ENCODE results near the gene B3GNT7. TPM values are rescaled to one million over a fixed set of nuclear protein-coding genes. Genes with fewer than 3 reads are reported as not detected.
A peak's percentile ranks its signal among the peaks of the same experiment; 100 is the strongest.

The B3GNT7 gene
- total RNA-seq, 1 donor from 2014 or later = 0.79 TPM

DNA sequence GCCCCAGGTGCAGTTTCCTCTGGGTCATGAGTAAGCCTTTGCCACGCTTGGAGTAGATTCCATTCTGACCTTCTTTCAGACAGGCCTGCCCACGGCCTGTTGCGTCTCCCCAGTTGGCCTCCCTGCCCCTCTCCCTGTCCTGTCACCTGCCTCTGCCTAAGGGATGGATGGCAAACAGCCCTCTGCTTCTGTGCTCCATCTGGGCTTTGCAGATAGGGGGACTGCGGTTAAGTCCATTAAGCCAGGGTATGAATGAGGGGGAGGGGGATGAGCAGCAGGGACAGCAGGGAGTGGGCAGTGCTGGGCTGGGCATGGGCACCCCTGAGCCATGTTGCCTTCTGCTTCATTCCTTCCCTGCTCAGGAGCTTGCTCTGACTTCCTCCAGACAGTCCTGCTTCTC is 37.6 kb upstream of the B3GNT7 start:
- no peak for DNase-seq (ENCODE audit: low read depth, low spot score)
- TF ChIP-seq, protein P1, sequence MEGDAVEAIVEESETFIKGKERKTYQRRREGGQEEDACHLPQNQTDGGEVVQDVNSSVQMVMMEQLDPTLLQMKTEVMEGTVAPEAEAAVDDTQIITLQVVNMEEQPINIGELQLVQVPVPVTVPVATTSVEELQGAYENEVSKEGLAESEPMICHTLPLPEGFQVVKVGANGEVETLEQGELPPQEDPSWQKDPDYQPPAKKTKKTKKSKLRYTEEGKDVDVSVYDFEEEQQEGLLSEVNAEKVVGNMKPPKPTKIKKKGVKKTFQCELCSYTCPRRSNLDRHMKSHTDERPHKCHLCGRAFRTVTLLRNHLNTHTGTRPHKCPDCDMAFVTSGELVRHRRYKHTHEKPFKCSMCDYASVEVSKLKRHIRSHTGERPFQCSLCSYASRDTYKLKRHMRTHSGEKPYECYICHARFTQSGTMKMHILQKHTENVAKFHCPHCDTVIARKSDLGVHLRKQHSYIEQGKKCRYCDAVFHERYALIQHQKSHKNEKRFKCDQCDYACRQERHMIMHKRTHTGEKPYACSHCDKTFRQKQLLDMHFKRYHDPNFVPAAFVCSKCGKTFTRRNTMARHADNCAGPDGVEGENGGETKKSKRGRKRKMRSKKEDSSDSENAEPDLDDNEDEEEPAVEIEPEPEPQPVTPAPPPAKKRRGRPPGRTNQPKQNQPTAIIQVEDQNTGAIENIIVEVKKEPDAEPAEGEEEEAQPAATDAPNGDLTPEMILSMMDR (conservative IDR thresholded peaks at IDR 0.05) = no peak
- Mint-ChIP-seq H3K9me3 (peaks cover 3% of the 10 kb centered on the region), H3K27ac (ENCODE audit: unreplicated experiment) (no peak overlapping the region), H3K36me3 (ENCODE audit: low read depth) (no peaks in the 10 kb centered on the region), H3K4me3 (no peak overlapping the region), H3K27me3 (ENCODE audit: low read depth) (no peaks in the 10 kb centered on the region), H3K4me1 (peaks cover 20% of the 10 kb centered on the region)

DNA sequence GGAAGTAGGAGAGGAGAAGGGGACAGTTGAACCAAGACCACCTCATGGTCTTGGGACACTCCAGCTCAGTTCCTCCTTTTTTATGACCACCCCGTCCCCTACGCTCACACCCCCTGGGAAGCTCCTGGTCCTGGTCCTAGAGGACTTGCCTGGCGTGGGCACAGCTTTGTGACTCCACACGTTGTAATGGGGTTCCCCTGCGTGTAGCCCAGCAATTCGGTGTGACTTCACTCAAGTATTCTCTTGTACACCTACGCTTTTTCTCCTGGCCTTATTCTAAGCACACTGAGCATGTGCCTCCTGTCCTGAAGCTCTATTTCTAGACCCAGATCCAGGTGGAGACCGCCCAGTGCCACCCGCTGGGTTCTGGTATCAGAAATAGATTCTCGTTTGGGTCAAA is 36.1 kb upstream of the B3GNT7 start:
- DNase-seq (ENCODE audit: low read depth, low spot score) = no peak
- H3K4me1 Mint-ChIP-seq = peaks cover 25% of the 10 kb centered on the region
- H3K4me3 Mint-ChIP-seq = no peak overlapping the region
- H3K27ac Mint-ChIP-seq (ENCODE audit: unreplicated experiment) = no peak overlapping the region
- TF ChIP-seq, protein P1 (conservative IDR thresholded peaks at IDR 0.05) = no peak
- H3K27me3 Mint-ChIP-seq (ENCODE audit: low read depth) = no peaks in the 10 kb centered on the region
- no peaks in the 10 kb centered on the region for H3K36me3 Mint-ChIP-seq (ENCODE audit: low read depth)
- peaks cover 3% of the 10 kb centered on the region for H3K9me3 Mint-ChIP-seq

DNA sequence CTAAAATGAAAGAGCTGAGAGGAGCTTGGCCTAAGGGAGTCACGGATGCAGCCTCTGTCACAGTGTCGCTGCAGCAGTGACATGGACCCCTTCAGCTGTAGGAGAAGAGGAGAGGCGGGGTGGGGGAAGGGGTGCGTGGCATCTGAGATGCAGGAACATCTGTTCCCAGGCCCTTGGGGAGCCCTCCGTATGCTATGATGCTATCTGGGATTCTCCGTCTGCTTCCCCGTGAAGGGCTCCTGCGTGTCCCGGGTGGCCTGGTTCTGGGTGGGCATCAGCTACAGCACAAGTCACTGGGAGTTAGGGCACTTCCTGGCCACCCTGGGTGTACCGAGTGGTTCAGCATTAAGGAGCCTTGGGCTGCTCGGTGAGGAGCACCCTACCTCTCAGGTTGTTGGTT is 35.6 kb upstream of the B3GNT7 start:
- H3K27me3 Mint-ChIP-seq (ENCODE audit: low read depth) = no peaks in the 10 kb centered on the region
- H3K27ac Mint-ChIP-seq (ENCODE audit: unreplicated experiment) = peak overlapping the region; percentile 43
- H3K4me3 Mint-ChIP-seq = no peak overlapping the region
- H3K4me1 Mint-ChIP-seq = peaks cover 27% of the 10 kb centered on the region
- H3K36me3 Mint-ChIP-seq (ENCODE audit: low read depth) = no peaks in the 10 kb centered on the region
- no peak for DNase-seq (ENCODE audit: low read depth, low spot score)
- peaks cover 3% of the 10 kb centered on the region for H3K9me3 Mint-ChIP-seq
- TF ChIP-seq, protein P1 (conservative IDR thresholded peaks at IDR 0.05) = no peak

DNA sequence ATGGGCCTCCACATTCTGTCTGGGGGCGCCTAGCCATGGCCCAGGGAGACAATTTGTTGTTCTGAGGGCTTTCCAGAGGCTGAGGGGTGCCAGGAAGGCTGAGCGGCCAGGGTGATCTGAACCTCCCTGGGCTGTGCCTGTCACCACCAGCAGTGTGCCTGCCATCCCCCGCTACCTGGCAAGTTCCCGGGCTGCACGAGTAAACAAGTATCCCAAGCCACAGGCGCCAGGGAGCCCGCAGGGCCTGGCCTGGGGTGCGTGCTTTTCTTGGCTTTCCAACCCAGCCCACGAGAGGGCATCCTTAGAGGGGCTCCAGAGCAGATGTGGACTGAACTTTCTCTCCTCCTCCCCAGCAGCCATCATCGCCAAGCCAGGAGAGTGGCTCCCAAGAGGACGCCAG is 35.1 kb upstream of the B3GNT7 start:
- DNase-seq (ENCODE audit: low read depth, low spot score) = no peak
- H3K36me3 Mint-ChIP-seq (ENCODE audit: low read depth) = no peaks in the 10 kb centered on the region
- no peak overlapping the region for H3K4me3 Mint-ChIP-seq
- H3K27me3 Mint-ChIP-seq (ENCODE audit: low read depth) = no peaks in the 10 kb centered on the region
- TF ChIP-seq, protein P1 (conservative IDR thresholded peaks at IDR 0.05) = no peak
- H3K4me1 Mint-ChIP-seq = peaks cover 30% of the 10 kb centered on the region
- peak overlapping the region; percentile 43 for H3K27ac Mint-ChIP-seq (ENCODE audit: unreplicated experiment)
- peaks cover under 1% of the 10 kb centered on the region for H3K9me3 Mint-ChIP-seq

DNA sequence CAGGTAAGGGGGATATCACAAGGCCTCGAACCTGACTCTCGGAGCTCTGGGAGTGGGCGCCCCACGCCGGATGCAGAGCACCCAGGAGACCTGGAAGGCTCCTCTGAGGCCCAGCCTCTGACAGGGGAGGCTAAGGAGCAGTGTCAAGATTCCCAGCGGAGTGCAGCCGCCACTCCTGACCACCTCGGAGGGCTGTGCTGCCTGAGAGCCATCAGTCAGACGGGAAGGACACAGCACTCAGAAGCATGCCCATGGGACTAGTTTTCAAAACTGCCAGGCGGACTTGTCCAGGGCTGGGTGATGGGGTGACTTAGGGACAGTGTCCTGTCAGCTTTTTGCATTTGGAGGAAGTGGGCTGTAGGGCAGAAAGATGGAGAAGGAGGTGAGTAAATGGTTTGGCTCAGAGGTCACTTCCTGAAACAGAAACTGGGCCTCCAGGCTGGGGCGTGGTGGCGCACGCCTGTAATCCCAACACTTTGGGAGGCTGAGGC is 34.6 kb upstream of the B3GNT7 start:
- H3K4me1 Mint-ChIP-seq = peaks cover 30% of the 10 kb centered on the region
- H3K36me3 Mint-ChIP-seq (ENCODE audit: low read depth) = no peaks in the 10 kb centered on the region
- H3K9me3 Mint-ChIP-seq = no peaks in the 10 kb centered on the region
- H3K27ac Mint-ChIP-seq (ENCODE audit: unreplicated experiment) = peak overlapping the region; percentile 88
- TF ChIP-seq, protein P1 (conservative IDR thresholded peaks at IDR 0.05) = no peak
- H3K27me3 Mint-ChIP-seq (ENCODE audit: low read depth) = no peaks in the 10 kb centered on the region
- DNase-seq (ENCODE audit: low read depth, low spot score) = no peak
- H3K4me3 Mint-ChIP-seq = no peak overlapping the region
